Kidney glomerular epithelial cell (primary cell): ENCODE results near the gene FAM227A.
"Not testable (repeated sequence)": the region's sequence is repeated elsewhere in the genome, so short reads cannot be mapped to it uniquely, and the experiment has no call there.

Experiments used
- DNase-seq: peaks from one replicate; lab custom pipeline; 2025; lab: John Stamatoyannopoulos, UW

FAM227A gene

DNA sequence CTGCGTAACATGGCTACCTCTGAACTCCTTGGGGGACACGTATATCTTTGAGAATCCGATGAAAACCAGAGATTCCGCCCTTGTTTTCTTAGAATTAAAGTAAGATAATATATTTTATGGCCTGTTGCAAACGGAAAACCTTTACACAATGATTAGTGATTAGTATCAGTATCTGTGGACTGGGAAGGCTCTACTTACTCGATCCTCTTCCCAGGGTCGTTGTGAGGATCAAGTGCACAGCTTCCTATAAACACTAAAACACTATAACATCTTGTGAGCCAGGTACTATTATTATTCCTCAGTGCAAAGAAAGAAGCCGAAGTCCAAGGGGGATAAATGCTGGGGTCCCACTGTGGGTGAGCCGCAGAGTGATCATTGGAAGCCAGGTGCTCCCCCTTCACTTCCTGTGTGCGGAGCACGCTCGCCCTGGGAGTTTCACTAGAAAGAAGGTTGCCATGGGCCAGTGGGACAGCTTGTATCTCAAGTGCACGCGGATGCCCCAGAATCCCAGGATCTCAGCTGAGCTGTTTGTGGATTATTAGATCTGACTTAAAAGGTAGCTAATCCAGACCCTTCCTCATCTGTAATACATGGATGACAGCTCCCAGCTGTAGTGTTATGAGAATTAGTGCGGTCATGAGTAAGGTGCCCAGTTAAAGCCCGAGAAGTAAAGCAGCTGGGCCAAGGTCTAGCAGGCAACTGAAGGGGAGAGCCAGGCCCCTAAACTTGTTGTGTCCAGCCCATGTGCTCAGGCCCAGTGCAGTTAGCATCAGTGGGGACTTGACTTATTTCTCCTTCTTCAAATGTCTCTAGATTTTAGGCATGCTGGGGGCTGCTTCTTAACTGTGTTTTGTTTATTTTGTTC, 1.1 kb upstream of the FAM227A start:
- peak; percentile 32 for DNase-seq

DNA sequence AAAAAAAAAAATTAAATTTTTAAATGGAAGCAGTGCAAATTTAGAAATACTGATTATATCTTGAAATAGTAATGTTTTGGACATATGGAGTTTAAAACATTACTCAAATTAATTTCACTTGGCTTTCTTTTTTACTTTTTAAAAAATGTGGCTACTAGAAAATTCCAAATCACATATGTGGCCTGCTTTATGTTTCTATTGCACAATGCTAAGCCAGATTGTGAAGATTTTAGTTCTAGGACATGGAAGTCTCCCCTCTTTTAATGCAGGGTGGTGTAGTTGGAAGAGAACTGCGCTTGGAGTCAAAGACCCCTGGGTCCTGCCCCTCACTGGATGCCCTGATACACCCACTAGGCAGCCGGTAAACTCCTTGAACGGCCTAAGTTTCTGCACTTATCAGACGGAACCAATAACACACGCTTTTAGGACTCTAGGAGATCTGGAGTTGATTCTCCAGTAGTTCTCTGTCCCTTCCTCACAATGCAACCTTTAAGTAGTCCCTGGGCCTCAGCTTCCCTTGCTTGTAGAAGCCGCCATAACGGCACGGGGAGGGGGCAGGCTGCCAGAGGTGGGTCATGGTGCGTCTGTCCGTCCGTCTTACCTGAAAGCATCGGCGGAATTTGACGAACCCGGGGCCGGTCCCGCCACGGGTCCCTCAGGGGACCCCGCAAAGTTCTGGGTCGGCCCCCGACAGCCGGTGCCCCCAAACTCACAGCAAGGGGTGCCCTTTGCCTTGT, 505 bp downstream of the FAM227A start:
- DNase-seq = peak; percentile 1

DNA sequence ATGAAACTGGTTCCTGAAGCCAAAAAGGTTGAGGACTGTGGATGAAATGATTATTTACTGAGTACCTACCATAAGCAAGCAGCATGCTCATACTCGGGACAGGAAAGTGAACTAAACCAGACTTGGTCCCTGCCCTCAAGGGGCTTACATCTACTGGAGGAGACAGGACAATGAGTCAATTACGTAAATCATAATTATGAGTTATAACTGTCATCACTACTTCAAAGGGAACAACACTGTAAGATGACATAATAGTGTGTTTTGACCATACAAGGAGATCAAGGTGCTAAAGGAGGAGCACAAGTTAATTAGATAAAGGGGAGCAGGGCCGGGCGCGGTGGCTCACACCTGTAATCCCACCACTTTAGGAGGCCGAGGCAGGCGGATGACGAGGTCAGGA, 2.5 kb downstream of the FAM227A start:
- DNase-seq = no peak

DNA sequence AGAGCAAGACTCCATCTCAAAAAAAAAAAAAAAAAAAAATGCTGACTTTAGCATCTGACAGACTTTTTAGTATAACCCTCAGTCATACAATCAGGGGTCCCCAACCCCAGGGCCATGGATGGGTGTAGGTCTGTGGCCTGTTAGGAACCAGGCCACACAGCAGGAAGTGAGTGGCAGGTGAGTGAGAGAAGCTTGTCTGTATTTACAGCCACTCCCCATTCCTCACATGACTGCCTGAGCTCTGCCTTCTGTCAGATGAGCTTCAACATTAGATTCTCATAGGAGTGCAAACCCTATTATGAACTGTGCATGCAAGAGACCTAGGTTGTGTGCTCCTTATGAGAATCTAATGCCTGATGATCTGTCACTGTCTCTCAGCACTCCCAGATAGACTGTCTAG, 3.3 kb downstream of the FAM227A start:
- DNase-seq = no peak

DNA sequence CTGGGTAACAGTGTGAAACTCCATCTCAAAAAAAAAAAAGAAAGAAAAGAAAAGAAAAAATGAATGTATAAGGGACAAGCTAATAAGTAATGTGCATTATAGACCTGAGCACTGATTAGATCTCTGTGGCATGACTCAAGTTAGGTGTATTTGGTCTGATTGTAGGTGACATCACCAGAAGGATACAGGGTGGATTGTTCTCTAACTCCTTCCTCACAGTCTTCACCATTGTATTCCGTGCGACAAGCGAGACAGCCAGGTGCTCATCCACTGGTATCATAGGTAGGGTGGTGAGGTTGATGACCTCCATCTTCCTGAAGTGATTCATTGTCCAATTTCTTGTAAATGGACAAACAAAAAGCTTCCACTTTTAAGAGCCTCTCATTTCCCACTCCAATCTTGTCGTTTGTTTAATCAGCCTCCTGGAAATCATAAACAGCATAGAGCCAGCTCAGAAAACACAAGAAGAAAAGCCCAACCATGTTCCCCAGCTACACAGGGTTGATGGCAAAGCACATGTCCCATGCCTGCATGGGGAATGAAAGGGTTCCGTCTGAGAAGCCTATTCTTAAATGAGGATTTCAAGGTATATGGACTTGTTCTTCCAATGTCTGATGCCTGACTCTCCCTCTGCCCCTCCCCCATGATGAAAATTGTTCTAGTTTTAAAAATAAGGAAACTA, 6.2 kb downstream of the FAM227A start:
- DNase-seq = peak; percentile 0

DNA sequence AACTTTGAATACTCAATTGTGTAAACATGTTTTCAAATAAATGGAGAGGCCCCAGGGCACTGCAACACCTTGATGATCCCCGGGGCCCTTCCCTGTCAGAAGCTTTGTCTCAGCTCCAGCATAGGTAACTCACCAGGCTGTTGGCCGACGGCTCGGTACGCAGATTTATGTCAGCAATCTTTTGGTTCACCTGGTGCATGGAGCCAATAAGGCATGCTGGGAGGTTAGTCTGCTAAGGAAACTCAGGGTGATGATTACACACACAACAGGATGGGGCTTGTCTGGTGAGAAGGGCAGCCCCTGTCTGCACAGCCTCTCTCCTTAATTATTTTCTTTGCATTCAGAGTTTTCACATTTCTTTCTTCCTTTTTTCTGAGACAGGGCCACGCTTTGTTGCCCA, 10.8 kb downstream of the FAM227A start:
- no peak for DNase-seq

DNA sequence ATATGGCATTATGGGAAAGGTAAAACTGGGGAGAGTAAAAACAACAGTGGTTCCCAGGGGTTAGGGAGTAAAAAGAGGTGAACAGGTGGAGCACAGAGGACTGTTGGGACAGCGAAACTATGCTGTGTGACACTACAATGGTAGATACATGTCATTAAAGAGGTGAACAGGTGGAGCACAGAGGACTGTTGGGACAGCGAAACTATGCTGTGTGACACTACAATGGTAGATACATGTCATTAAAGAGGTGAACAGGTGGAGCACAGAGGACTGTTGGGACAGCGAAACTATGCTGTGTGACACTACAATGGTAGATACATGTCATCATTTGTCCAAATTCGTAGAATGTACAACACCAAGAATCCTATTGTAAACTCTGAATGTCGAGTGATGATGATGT, 11.9 kb downstream of the FAM227A start:
- DNase-seq = not testable (repeated sequence)

DNA sequence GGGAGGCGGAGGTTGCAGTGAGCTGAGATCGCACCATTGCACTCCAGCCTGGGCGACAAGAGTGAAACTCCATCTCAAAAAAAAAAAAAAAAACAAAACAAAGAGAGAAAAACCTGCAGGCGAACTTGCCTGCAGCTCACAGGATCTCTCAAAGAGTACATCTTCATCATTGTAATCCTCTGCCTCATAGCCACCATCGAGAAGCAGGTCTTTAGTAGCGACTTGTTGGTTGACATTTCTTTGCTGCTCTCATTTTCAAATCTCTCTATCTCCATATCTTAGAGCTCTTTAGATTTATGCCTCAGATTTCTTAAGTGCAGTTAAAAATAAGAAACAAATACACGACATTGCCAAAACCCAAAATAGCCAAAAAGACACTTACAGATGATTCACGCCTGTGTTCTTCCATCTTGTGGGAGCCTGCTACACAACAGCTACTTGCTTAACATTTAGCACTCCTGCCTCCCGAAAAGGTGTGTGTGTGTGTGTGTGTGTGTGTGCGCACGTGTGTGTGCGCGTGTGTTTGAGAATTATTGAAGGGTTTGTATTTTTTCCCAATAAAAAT, 14.6 kb downstream of the FAM227A start:
- no peak for DNase-seq

DNA sequence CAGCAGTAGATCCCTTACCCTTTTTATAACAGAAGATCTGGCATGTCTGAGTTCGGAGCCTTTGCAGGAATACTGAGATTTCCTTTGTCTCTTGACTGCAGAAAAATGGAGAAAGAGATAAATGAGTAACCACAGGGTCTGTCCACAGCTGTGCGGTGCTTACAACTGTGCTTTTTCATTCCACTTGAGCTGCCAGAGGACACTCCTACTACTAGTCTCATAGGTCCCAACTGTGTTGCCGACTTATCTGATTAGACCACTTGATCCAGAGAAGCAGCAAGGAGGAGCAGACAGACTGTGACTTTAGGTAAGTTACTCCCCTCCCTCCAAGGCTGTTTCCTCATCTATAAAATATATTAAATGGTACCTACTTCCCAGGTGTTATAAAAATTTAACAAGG, 17.5 kb downstream of the FAM227A start:
- DNase-seq = no peak

DNA sequence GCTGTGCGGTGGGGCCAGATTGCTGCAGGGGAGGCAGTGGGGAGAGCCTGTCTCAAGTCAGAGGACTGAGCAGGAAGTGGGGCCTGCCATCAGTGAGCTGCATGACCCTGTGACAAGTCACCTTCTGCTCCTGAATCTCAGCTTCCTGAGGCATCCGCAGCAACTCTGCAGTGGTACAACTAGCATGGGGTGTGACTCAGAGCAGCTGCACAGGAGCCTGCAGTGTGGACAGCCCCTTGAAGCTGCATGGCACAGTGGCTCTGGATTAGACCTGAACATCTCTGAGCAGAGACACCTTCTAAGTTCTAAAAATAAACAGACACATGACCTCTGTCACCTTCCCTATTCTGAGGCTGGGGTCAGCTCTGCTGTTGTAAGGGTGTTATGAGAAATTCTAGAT, 18.0 kb downstream of the FAM227A start:
- DNase-seq = no peak

DNA sequence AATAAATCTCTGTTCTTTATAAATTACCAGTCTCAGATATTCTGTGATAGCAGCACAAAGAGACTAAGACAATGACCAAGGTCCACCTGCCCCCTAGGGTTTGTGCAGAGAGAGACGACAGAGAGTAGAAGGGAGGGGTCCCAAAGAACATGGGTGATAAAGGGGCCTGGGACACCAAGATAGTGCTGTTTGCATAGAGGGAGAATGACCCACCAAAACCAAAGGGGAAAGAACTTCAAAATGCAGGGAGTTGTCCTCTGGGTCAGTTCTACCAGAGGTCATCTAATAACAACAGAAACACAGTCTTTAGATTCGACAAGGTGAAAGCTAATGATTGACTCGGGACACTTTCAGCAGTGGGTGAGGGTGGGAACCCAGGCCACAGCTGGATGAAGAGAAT, 23.7 kb downstream of the FAM227A start:
- no peak for DNase-seq

DNA sequence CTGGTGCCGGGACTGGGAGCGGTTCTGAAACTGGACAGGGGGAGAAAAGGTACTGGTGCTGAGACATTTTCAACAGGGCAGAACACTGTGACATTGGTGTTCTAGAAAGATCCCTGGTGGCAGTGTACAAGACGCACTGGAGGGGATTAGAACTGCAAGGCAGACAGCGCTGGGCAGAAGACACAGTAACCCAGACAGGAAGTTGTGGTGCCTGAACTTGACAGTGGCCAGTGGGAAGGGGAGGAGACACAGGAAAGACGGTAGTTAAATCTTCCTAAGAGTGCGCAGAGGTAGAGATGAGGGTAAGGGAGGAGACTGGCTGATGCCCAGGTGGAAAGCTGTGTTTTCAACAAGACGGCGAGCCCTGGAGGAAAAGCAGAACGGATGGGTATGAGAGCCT, 24.5 kb downstream of the FAM227A start:
- DNase-seq = no peak

DNA sequence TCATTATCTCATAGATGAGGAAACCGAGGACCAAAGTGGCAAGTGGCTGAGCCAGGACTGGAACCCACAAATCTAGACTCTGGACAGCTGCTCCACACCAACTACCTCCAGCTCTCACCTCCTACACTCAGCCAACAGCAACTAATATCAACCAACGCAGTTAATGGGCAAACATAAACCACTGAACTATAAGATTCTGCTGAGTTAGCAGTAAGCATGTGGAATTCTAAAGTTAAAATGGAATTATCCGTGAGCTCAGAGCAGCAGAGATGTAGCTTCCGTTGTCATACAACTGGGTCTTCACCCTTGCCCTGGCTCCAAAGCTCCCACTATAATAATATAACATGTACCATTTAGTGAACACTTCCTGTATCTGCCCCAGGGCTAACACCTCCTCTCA, 27.1 kb downstream of the FAM227A start:
- no peak for DNase-seq

DNA sequence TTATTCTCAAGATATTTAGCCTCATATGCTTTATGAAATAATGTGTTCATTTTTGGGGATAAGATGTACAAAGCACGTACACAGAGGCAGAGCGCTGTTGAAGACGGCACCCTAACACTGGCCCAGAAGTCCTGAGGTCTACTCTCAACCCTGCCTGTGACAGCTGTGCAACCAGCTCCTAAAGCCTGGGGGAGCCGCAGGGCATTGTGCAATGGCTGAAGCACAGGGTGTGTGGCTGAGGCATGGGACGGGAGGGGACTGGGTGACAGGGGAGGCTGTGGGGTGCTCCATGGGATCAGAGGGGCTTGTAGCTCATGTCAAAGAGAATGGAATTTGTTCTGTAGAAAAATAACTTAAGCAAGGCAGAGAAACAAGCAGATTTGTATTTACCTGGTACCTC, 27.7 kb downstream of the FAM227A start:
- no peak for DNase-seq

DNA sequence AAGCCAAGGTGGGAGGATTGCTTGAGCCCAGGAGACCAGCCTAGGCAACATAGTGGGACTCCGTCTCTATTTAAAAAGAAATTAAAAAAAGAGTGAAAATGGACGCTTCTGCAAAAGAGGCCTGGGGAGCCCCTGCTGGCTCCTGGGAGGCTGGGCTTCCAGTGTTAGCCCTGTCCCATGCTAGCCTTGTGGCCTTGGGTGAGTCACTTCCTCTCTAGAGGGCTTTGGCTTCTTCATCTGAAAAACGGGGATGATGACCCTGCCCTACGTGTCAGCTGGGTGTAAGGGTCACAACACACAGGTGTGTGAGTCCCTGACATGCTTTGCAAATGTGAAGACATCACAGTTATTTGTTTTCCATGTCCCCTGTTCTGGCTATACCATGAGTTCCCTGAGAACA, 32.8 kb downstream of the FAM227A start:
- DNase-seq = no peak

DNA sequence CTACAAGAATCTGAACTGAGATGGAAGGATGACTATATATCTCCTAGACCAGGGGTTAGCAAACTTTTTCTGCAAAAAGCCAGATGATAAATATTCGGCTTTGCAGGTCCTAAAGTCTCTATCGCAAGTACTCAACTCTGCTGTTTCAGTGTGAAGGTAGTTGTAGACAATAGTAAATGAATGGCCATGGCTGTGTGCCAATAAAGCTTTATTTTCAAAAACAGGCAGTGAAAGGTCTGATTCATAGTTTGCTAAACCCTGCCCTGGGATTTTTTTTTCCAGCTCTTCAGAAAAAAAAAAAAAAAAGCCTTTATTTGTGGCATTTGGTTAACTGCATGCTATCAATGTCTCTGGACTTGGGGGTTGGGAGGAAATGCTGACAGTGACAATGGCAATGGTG, 37.5 kb downstream of the FAM227A start:
- no peak for DNase-seq

DNA sequence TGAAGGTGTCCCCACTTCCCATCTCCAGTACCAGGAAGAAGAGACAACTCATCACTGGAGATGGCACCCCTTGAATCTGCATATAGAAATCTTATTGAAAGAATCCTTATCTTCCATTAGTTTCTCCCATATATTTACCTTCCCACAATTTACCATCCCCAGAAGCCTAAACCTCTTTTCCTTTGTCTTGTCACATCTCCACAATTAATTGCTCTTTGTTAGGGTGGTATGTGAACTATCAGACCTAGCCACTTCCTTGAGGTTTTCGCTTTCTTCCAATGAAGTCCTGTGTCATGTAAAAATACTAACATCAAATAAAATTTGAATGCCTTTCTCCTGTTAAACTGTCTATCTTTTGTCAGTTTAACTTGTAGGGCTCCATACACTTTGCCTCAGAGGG, 37.9 kb downstream of the FAM227A start:
- DNase-seq = no peak

DNA sequence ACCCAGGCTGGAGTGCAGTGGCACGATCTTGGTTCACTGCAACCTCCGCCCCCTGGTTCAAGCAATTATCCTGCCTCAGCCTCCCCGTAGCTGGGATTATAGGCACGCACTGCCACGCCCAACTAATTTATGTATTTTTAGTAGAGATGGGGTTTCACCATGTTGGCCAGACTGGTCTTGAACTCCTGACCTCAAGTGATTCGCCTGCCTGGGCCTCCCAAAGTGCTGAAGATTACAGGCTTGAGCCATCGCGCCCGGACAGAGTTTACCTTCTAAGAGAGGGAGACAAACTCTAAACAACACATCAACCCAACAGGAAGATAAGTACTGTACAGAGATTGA, 41.2 kb downstream of the FAM227A start:
- DNase-seq = not testable (repeated sequence)

DNA sequence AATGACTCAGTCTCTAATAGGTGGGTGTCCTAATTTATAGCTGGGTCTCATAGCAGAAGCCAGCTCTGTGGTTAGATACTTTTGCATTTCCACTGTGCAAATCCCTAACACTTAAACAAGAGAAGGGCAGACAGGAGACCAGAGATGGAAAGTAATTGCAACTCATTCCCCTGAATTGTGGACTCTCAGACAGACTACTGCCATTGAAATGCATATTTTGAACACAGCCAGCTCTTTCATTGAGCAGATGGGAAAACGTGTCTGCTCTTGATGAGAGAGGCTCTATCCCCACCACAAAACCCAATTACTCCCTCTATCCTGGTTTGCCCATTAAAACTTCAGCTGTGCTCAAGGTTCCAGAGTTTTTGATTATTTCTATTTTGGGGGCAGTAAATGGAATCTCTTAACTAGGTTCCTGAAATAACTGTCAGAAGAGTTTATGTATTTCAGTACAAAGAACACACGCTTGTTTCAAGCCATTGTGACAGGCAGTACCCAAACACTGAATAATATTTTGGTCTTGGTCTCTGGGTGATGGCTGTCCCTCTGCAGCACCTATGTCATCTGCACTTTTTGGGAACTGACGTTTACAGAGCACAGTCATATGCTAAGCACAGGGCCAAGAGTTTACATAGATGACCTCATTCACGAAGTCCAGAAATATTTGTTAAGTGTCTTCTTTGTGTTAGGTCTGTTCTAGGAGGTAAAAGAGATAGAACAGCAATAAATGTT, 41.7 kb downstream of the FAM227A start:
- no peak for DNase-seq

DNA sequence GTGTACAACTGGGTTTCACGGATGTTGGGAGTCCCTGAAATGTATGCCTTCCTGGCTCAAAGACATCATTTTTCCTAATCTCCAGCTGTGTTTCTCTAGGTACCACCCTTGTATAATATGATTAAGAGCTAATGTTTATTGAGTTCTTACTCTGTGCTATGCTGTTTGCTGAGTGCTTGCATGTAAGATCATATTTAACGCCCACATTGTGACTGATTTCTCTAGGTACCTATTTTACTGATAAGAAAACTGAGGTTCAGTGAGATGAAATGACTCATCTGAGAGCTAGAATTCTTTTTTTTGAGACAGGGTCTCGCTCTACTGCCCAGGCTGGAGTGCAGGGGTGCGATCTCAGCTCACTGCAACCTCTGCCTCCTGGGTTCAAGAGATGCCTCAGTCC, 42.6 kb downstream of the FAM227A start:
- DNase-seq = no peak

DNA sequence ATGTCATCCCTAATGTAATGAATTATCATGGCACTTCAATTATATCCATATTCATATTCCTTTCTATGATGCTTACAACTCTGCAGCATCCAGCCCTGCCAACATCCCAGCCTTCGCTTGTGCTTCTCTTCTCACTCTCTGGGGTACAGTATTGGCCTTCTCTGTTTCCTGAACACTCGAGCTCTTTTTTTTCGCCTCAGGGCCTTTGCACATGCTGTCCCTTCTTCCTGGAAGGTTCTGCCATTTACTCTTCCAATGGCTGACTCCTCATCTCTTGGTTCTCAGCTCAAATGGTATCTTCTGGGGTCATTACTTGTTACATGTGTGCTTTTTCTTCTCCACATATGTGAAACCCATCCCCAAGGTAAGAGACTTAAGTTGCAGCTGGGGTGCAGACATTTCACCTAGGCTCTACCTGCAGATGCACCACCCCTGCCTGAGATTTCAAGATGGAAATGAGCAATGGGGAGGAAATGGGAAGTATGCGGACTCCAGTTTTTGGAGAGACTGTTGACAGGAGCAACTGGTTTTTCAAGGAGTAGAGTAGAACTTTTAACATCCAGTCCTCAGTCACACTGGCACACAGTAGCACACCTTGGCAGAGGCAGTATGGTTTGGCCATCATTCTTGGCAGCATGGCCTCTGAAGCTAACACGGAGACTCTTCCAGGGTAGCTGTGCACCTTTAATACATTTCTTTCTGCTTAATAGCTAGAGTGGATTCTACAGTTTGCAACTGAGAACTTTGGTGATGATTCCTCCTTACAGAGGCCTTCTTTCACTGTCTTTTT, 43.8 kb downstream of the FAM227A start:
- no peak for DNase-seq
